GM12801 (cell line): Measurements from ENCODE around the gene HS6ST3.

Experiments used
- TF ChIP-seq, protein P1 (sequence below): IDR thresholded peaks from one replicate; pipeline ENCODE4 v1.5.1; 2011; ENCODE audit warnings: control low read depth; ENCODE audit not compliant: insufficient read length; ENCODE audit errors: extremely low read depth

HS6ST3 gene

GRCh38 chr13:96294930-96295881 is 205.3 kb downstream of the HS6ST3 start:
- TF ChIP-seq, protein P1, sequence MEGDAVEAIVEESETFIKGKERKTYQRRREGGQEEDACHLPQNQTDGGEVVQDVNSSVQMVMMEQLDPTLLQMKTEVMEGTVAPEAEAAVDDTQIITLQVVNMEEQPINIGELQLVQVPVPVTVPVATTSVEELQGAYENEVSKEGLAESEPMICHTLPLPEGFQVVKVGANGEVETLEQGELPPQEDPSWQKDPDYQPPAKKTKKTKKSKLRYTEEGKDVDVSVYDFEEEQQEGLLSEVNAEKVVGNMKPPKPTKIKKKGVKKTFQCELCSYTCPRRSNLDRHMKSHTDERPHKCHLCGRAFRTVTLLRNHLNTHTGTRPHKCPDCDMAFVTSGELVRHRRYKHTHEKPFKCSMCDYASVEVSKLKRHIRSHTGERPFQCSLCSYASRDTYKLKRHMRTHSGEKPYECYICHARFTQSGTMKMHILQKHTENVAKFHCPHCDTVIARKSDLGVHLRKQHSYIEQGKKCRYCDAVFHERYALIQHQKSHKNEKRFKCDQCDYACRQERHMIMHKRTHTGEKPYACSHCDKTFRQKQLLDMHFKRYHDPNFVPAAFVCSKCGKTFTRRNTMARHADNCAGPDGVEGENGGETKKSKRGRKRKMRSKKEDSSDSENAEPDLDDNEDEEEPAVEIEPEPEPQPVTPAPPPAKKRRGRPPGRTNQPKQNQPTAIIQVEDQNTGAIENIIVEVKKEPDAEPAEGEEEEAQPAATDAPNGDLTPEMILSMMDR = no peak

DNA sequence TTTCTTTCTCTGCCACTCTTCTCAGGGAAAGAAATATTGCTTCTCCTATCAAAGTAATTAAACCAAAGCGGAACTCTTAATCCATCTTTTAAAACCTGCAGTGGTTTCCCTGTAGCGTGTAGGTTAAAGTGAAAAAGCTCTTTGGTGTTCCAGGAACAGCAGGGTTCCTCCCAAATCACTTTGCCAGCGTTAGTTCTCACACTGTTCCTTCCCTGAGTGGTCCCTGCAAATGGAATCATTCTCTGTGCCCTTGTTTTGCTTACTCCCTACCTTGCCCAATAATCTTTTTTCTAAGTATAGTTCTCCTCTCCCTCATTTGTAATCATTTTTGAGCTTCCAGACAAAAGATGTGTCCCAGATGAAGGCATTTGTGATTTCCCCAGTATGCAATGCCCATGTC is 207.5 kb downstream of the HS6ST3 start:
- TF ChIP-seq, protein P1 = no peak

- TF ChIP-seq, protein P1 = no peak
Measured at GRCh38 chr13:96299235-96299634, 209.3 kb downstream of the HS6ST3 start.

DNA sequence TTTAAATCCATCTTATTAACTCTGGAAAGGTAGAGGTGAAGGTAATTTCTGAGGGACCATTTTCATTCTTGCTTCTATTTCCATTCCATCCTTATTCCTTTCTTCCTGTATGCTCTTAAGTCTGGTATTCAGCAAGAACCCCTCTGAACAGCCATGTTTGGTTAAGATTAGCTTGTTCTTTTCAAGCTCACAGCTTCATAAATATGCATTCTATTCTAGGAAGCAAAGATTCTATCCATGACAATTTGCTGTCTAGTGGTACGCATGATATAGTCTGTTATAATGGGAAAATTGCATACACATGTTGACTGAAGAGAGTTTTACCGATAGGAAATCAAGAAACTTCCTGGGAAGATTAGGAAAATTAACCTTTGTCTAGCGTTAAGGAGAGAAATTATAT is 218.7 kb downstream of the HS6ST3 start:
- TF ChIP-seq, protein P1 = no peak

DNA sequence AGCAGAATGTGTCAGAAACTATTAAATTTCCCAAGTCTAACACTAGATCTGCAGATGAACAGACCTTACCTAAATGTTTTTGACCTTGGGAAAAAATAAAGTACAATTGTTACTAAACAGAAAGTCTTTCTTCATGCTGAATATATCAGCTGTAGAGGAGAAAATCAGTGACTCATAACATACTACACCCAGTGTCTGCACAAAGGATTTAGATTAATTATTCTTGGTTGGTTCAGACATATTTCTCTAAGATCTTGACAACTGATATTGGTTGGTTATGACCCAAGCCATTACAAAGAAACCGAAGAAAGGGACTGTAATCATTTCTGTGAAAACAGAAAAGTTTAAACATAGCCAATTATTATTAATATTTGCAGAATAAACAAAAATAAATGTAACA is 225.1 kb downstream of the HS6ST3 start:
- TF ChIP-seq, protein P1 = no peak

GRCh38 chr13:96338030-96338429 is 248.1 kb downstream of the HS6ST3 start:
- TF ChIP-seq, protein P1 = no peak

- TF ChIP-seq, protein P1 = no peak
Measured at GRCh38 chr13:96342286-96342685, 252.4 kb downstream of the HS6ST3 start.
